NCI-H1092 (cell line): ENCODE results near the gene CRABP2.
A peak's percentile ranks its signal among the peaks of the same experiment; 100 is the strongest.

ENCODE experiments used
- DNase-seq: peaks from one replicate; lab custom pipeline; 2025; lab: John Stamatoyannopoulos, UW

Gene CRABP2

GRCh38 chr1:156689953-156690674, 15.3 kb downstream of the CRABP2 start:
- DNase-seq = no peak

DNA sequence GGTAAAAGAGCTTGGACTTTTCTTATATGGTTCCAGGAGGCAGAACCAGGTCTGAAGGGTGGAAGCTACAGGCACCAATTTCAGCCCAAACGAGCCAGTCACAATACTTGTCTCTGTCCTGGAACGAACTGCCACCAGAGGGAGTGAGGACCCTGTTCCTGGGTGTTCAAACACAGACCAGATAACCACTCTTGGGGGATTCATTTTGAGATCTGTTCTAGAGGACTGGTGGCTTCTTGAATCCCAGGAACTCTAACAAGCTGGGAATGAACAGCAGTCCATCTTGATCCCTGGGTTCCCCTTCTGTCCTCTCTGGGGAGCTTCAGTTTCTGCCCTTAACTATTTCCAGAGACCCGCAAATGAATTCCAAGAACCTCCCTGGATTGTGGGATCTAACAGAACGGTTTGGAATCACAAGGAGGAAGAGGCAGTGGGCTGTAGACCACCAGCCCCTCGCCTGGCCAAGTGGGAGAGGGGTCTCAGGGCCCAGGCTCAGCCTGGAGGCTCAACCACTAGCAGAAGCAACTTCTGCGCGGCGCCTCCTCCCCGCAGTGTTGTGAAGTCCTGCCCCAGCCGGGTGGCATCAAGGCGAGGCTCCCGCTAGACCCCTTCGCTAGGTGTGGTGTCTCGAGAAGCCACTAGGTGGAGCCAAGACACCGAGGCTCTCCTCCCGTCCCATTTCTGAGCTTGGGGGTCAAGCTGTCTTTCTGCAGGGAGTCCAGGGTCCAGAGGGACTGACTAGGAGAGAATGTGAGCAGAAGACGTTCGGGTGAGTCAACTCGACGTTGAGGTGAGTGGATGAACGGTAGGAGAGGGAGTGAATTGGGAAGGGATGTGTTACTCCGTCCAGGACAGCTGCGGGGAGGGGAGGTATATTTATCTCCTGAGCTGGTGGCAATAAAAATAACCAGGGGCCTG, 16.1 kb downstream of the CRABP2 start:
- peak; percentile 79 for DNase-seq

GRCh38 chr1:156684227-156684782, 21.1 kb downstream of the CRABP2 start:
- DNase-seq = no peak

- no peak for DNase-seq
Observed at GRCh38 chr1:156682166-156682890, 23.1 kb downstream of the CRABP2 start.

DNA sequence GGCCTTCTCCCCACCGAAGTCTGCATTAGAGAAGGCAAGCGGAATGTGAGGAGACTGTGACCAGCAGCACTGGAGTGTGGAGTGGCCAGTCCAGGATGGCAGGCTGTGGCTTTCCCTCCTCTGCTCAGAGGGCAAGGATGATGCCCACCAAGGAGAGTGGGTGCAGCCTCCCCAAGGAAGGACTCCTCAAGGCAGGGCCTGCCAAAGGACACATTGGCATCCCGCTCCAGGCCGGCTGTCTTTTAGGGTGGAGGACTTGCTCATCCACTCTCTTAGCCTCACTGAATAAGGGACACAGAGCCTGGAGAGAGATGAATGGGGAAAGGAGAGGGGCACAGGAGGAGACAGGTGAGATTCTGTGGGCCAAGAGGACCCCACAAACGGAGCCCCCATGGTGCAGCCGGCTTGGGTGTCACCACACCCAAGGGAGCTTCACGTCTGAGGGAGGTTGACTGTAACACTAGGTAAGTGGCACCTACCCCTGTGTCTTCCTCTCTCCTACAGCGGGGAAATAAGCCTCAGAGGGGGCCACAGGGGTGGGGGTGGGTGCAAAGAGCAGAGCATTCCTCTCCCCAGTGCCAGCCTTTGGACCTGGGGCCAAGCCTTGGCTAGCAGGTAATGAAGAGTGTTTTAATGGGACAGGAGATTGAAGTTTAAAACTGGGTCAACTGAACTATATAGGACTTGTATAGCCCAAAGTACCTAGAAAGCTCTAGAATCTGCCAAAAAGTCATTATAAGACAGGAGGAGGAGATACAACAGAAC, 24.0 kb downstream of the CRABP2 start:
- DNase-seq = no peak

- DNase-seq = no peak
Observed at GRCh38 chr1:156680056-156680455, 25.3 kb downstream of the CRABP2 start.

GRCh38 chr1:156677616-156678596, 27.5 kb downstream of the CRABP2 start:
- peak; percentile 30 for DNase-seq

DNA sequence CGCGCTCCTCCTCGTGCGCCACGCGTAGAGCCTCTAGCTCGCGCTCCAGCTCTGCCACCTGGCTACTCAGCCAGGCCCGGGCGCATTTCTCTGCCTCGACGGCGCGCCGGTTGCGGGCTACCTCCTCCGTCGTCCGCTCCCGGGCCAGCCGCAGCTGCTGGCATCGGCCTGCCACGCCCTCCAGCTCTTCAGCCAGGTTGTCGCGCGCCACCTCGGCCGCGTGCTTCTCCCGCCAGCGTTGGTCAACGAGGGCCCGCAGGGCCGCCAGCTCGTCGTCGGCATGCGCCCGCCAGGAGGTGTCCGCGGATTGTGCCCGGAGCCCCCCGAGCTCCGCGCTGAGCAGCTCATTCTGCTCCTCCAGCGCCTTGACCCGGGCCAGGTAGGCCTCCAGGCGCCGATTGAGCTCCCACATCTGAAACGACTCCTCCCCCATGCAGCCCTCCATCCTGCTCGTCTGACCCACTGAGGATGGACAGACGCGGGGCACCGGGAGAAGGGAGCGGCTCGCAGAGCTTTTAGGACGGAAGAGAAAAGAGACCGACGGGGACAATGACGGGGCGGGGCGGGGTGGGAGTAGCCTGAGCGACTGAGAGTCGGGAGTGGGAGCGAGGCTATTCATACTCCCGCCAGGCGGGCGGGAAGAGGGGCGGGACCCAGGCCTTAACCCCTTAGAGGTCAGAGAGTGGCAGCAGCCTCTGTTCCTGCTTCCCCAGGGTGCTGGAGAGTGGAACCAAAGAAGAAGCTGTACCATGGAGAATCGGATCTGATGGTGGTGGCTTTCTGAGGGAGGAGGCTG, 28.4 kb downstream of the CRABP2 start, which contains the start of gene NES:
Gene NES, minus strand, starts transcription at position 588 of the 796 bp plus-strand sequence. Its CDS starts 143 bp downstream, at position 445.
- no peak for DNase-seq

DNA sequence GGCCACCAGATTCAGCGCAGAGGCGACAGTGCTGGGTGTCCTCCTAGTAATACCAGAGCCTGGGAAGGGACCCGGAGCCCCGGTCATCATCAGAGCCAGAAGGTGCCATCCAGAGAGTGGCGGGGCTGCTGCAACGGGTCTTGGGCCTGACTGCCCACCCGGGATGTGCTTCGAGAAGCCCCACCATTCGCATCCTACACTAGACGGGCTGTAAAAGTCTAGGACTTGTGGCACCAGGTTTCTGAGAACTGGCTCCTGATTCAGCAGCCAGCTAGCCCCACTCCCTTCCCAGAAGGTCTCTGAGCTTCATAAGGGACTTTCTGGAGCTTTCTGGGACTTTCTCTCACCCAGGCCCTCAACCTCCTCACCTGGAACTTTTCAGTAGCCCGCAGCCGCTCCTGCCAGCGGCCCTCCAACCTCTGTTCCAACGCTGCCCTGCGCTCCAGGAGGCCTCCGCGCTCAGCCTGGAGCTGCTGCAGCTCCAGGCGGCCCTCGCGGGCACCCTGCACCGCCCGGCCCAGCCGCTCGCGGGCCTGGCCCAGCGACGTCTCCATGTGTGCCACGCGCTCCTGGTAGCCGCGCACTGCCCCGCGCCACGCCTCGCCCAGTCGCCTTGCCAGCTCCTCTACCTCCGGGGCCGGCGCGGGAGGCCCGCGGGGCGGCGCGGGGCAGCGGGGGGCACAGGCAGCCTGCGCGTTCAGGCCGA, 29.1 kb downstream of the CRABP2 start:
- no peak for DNase-seq

DNA sequence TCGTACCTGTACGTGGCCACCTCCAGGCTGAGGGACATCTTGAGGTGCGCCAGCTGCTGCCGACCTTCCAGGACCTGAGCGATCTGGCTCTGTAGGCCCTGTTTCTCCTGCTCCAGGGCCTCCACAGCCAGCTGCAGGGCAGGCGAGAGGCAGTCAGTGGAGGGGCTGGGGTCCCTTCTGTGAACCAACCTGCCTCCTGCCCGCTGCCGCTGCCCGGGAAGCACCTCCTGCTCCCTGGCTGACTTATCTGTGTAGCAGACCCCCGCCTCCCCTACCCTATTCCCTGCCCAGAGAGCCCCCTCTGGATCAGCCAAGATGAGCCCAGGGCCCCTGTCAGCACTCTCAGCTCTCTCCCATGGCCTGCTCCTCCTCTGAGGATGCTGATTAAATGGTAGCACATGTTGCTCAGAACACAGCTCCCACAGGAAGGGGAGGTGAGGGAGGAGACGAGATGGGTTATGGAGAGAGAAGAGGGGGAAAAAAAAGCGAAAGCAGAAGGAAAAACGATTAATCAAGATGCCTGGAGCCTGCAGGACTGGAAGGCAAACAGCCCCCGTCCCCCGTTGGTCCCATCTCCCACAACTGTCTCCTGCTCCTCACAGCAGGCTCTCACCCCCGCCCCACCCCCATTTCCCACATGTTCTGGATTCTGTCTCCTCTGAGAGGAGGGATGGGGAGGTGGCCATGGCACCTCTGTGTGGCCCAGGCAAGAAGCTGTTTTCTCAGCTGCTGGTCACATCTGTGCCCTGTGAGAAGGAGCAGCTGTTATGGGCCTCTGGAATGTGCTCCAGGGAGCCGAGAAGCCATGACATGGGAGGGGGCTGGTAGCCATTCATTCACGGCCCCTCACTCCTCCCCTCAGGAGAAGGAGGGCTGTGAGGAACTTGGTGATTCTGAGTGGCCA, 29.9 kb downstream of the CRABP2 start:
- DNase-seq = no peak

GRCh38 chr1:156673387-156674121, 31.8 kb downstream of the CRABP2 start:
- DNase-seq = no peak

DNA sequence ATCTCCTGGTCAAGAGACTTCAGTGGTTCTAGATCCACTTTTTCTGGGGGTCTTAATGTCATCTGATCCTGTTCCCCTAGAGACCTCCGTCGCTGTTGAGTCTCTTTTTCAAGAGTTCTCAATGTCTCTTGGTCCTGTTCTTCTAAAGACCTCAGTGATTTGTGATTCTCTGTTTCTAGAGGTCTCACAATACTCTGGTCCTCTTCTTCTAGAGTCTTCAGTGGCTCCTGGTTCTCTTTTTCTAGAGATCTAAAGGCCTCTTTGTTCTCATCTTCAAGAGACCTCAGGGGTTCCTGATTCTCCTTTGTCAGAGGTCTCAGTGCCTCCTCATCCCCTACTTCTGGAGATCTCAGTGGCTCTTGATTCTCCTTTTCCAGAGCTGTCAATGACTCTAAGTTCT, 33.6 kb downstream of the CRABP2 start:
- no peak for DNase-seq

GRCh38 chr1:156670791-156671190, 34.6 kb downstream of the CRABP2 start:
- DNase-seq = no peak

DNA sequence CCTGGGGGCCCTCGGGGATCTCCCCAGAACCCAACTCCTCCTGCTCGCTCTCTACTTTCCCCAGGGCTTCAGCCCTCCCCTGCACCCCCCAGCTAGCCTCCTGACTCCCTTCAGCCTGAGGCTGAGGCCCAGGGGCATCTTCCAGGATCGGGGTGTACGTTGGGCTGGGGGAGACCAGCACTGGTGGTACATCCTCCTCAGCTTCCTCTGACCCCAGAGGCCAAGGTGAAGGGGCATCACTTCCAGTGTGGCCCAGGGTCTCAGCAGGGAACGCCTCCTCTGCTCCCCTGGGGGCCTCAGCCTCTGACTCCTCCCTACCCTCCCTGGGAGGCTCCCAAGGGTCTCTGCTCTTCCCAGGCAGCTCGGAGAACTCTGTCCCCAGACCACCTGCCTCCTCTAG, 35.0 kb downstream of the CRABP2 start:
- DNase-seq = no peak

GRCh38 chr1:156669794-156670193, 35.6 kb downstream of the CRABP2 start:
- DNase-seq = no peak

DNA sequence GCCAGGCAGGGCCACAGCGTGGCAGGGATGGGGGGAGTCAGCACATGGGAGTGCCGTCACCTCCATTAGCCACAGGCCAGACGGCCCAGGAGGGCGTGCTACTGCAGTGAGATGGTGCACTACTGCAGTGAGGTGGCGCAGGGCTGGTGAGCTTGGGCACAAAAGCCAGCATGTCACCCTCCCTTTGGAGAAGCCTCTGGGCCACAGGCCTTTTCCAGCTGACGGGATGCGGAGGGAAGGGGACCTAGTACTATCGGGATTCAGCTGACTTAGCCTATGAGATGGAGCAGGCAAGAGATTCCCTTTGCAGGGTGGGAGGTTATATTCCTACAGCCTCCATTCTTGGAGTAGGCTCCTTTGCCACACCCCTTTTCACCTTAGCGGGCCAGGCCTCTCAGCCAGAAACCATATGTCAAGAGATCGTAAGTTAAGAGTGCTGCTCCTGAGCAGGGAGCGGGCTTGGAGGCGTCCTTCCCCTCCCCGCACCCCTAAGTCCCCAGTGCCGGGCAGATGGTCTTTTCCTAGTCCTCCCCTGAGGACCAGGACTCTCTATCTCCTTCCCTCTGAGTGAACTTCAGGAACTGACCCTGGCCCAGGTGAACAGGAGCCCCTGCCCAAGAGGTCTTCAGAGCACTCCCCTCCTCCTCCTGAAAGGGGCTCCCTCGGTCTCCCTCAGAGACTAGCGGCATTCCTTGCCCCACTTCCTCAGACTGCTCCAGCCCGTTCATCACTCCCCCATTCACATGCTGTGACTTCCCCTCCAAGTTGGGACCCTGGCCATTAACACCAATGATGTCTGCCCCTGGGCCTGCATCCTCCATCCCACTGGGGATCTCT, 36.4 kb downstream of the CRABP2 start:
- DNase-seq = no peak
